GM21381 (cell line): Measurements from ENCODE around the gene PALM.
"Not testable (repeated sequence)": the region's sequence is repeated elsewhere in the genome, so short reads cannot be mapped to it uniquely, and the experiment has no call there.

Experiments used
- ATAC-seq: cut with Tn5 transposase; IDR thresholded peaks from one replicate; pipeline ENCODE4 v1.9.1; 2021; ENCODE audit warnings: mild to moderate bottlenecking, moderate library complexity; ENCODE audit not compliant: unreplicated experiment

The PALM gene

GRCh38 chr19:703651-704446 lies 4.9 kb upstream of the PALM start:
- ATAC-seq = no peak

- no peak for ATAC-seq
Measured at GRCh38 chr19:704447-704741, 4.3 kb upstream of the PALM start.

GRCh38 chr19:709196-709964 lies 645 bp downstream of the PALM start:
- ATAC-seq = no peak

GRCh38 chr19:709965-710571 lies 1.3 kb downstream of the PALM start:
- ATAC-seq = no peak

GRCh38 chr19:710767-711166 lies 2.0 kb downstream of the PALM start:
- ATAC-seq = no peak

- ATAC-seq = no peak
Measured at GRCh38 chr19:711254-711653, 2.5 kb downstream of the PALM start.

GRCh38 chr19:715347-715746 lies 6.6 kb downstream of the PALM start:
- ATAC-seq = no peak

- ATAC-seq = no peak
Measured at GRCh38 chr19:718251-718951, 9.7 kb downstream of the PALM start.

GRCh38 chr19:718991-719512 lies 10.3 kb downstream of the PALM start:
- ATAC-seq = no peak

GRCh38 chr19:719636-720344 lies 11.1 kb downstream of the PALM start:
- no peak for ATAC-seq

GRCh38 chr19:720345-721160 lies 11.8 kb downstream of the PALM start:
- no peak for ATAC-seq

- ATAC-seq = no peak
Measured at GRCh38 chr19:722553-723101, 13.9 kb downstream of the PALM start.

GRCh38 chr19:723247-723646 lies 14.5 kb downstream of the PALM start:
- no peak for ATAC-seq

GRCh38 chr19:723714-724113 lies 15.0 kb downstream of the PALM start:
- ATAC-seq = no peak

GRCh38 chr19:725461-726089 lies 16.8 kb downstream of the PALM start:
- no peak for ATAC-seq

- ATAC-seq = no peak
Measured at GRCh38 chr19:726993-727956, 18.5 kb downstream of the PALM start.

- ATAC-seq = no peak
Measured at GRCh38 chr19:728011-728410, 19.3 kb downstream of the PALM start.

- not testable (repeated sequence) for ATAC-seq
Measured at GRCh38 chr19:729564-729963, 20.8 kb downstream of the PALM start.
